Ramos (cell line): Measurements from ENCODE around the gene STOML1.

Experiments used
- in situ Hi-C: fragments of 300-500 bp; cut with MboI; formaldehyde crosslinking; loops from one replicate; pipeline ENCODE4 v1.14.3; 2022; ENCODE audit warnings: low sequenced_read_pairs; ENCODE audit not compliant: unreplicated experiment

Gene STOML1, protein sequence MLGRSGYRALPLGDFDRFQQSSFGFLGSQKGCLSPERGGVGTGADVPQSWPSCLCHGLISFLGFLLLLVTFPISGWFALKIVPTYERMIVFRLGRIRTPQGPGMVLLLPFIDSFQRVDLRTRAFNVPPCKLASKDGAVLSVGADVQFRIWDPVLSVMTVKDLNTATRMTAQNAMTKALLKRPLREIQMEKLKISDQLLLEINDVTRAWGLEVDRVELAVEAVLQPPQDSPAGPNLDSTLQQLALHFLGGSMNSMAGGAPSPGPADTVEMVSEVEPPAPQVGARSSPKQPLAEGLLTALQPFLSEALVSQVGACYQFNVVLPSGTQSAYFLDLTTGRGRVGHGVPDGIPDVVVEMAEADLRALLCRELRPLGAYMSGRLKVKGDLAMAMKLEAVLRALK

DNA sequence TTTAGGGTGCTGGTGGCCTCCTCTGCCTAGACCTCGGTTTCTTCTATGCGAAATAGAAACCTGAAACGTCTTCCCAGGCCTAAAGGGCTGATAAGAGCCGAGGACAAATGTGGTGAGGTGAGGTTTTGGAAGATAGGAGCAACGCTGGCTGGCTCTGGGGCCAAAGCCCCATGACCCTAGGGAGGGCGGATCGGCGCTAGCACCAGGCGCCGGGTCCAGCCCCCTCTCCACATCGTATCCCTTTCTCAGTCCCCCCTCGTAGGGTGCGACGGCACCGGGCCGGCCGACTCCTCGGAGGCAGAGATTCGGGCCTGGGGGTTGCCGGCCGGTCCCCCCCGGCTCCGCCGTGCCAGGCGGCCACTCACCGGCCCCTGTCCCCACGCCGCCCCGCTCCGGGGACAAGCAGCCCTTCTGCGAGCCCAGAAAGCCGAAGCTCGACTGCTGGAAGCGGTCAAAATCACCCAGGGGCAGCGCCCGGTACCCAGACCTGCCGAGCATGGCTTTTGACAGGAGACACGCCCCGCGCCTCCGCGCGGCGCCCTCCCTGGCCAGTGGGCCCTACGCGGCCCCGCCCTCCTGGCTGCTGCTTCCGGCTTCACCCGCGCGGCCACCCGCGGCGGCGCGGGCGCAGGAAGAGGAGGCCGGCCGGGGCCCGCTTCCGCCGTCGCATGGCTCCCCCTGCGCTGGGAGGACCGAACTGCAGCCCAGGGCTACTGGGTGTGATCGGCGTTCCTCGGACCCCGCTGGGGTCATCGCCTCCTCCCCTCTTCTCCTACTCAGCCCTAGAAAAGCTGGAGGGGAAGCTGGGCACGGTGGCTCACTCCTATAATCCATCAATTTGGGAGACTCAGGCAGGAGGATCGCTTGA is at the start of gene STOML1:
Gene STOML1, minus strand, starts transcription at position 570 of the 868 bp plus-strand sequence. Its CDS starts 72 bp downstream, at position 498.
- in situ Hi-C loops: no loop called here

DNA sequence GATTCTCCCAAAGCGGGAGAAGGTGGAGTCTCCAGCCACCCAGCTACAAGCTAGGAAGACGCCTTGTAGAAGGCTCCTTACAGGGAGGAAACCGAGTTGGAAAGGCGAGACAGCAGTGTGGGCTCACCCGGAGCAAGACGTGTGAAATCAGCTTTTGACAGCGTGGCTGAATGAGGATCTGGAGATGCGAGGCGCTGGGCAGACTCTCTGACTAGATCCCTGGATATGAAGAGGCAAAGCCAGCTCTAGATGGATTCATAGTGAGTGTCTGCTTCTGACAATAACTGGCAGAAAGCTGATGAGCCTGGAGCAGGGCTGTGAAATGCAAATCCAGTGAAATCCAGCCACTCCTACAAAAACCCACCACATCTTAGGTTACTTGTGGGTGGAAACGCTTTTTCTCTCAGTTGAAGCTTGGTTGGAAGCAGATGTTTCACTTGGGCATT is 49.2 kb upstream of the STOML1 start:
- in situ Hi-C loops: no loop called here

DNA sequence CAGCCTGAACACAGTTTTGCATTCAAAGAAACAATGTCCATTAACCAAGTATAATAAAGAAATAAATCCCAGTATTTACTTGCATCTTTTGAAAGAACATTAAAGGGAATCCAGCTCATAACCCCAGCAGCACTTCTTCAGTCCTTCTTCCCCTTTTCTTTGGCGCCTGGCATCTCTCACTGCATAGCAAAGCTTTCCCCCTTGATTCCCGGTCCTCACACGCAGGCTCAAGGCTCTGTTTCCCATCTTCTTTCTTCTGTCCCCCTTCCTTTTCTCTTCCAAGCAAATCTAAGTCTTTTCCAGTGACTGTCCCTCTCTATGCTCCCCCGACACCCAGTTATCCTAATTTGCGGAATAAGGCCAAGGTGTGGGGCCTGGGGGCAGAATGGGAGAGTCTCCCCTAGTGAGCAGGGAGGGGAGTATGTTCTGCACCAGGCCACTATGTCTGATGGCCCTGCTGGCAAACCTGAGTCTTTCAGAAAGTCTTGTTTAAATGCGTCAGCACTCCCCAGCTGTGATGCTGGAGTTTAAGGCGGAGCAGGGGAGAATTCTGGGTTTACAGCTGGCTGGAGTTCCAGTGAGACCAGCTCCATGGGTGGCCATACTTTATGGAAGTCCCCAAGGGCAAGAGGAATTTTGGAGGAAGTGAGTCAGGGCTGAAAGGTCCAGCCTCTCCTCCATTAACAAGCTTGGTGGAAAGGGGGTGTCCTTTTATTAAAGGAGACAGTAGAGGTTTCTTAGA is 48.2 kb upstream of the STOML1 start:
- in situ Hi-C loops: no loop called here

DNA sequence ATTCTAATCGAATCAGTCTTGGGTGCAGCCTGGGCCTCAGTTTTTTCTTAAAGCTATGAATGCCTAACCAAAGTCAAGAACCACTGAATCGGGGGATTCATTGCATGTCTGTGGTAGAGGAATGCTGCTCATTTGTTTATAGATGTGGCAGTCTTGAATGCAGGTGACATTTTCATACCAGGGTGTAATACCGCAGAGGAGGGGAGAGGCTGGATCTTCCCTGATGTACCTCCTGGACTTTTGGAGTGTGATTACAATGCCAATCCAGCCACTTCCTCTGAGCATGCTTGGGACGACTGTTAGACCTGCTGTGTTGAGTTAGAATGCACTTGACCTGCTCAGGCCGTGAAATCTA is 47.5 kb upstream of the STOML1 start:
- in situ Hi-C loops: no loop called here

DNA sequence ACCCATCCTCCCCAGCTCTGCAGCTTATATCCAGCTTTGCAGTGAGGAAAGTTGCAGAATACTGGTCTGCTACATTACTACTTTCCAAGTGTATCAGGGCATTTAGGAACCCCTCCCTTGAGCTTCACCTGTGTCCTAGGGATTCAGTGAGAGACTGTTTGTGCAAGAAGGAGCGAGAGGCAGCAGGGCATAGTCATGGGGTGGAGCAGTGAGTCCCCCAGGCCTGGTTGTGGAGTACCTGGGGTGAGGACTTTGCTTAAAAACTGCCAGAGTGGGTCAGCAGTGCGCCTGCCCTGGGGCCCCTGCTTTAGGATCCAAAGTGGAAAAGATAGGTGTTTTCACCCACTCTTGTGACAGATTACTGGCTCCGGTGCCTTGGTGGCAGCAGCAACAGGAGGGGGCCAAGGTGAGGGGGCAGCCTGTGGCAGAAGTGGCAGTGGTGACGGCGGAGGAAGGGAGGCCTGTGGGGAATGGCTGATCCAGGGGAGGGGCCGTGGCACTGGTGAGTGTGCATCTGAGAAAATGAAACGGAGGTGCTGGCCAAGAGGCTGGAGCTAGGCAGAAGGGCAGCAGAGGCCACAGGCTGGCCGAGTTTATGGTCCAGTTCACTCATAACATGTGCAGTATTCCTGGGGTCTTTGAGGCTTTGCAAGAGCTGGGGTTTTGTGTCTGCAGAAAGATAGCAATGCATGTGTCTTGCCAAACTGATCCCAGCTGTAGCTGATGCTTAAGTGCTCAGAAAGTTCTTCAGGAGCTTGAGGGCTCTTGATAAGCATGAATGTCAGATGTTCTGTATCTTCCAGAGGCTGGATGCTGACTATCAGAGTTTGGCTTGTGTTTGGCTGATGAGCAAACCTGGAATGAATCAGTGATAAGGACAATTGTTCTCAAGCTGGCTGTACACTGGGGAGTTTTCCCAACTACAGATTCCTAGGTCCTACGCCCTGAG is 46.9 kb upstream of the STOML1 start:
- in situ Hi-C loops: no loop called here

DNA sequence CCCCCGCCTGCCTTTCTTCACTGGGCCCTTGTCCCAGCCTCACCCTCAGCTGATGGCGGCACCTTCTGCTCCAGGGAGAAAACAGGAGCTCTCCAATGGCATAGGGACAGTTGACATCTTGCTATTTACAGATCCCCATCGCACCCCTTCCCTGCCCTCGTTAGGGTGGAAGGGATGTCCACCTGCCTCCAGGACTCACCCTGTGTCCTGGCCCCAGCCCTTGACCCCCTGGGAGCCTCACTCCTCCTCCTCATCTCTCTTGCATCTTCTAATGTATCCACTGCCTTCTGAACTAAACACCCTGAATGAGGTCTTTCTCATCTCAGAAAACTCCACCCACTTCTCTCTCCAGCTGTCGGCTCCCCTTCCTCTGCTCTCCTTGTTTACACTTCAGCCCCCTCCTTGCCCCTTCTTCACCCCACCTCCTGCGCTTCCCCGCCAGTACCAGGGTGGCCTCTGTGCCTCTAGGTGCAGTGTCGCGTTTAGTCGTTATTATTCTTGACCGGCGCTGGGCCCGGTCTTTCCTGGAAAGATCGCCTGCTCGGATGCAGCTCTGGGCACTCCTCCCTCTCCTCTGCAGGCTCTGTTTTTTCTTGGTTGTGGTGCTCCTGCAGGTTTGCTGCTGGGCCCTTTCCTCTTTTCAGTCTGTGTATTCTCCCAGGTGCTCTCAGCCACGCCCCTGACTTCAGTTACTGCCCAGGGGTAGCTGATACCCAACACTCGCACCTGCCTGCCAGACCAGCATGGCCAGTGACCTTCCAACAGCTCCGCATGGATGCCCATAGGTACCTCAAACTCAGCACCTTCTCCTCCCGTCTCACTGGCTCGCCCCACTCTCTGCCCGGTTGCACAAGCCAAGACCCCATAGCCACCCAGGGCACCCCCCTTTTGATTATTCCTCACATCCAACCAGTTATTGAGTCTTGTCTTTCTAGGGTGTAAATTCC is 45.3 kb upstream of the STOML1 start:
- in situ Hi-C loops: no loop called here

DNA sequence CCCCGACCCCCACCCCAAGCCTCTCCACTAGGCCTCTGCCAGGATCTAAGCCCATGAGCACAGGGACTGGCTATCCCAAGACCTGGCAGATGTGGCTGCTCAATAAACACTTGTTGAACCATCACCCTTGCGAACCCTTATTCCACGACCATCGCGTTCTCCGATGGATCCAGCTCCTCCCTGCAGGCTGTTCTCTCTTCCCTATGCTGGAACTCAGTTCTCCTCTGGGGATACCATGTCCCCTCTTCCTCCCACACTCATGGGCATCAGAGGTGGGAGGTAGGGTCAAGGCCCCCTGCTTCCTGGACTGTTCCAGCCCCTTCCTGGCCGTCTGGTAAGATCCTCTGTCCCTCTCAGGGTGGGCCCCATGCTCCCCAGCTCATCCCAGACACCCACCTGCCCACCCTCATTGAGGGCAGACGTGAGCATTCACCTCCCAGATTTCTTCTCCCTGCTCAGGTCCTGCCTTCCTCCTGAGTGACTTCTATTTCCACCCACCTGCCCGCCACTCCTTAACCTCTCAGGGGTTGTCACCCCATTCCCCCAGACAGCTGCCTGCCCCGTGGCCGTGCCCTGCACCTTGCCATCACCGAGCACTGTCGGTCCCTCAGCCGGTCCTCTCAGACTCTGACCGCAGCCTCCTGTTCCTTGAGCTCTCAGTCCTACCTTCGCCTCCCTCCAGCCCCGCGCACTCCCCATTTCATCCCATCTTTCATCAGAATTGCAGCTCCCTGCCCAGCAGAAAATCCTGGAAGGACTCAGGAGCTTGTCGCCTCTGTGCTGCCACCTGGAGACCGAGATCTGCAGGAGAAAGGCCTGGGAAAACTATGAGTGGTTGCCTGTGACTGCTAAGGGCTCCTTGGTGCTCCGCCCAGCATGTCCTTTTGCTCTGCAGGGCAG is 44.4 kb upstream of the STOML1 start:
- in situ Hi-C loops: no loop called here

DNA sequence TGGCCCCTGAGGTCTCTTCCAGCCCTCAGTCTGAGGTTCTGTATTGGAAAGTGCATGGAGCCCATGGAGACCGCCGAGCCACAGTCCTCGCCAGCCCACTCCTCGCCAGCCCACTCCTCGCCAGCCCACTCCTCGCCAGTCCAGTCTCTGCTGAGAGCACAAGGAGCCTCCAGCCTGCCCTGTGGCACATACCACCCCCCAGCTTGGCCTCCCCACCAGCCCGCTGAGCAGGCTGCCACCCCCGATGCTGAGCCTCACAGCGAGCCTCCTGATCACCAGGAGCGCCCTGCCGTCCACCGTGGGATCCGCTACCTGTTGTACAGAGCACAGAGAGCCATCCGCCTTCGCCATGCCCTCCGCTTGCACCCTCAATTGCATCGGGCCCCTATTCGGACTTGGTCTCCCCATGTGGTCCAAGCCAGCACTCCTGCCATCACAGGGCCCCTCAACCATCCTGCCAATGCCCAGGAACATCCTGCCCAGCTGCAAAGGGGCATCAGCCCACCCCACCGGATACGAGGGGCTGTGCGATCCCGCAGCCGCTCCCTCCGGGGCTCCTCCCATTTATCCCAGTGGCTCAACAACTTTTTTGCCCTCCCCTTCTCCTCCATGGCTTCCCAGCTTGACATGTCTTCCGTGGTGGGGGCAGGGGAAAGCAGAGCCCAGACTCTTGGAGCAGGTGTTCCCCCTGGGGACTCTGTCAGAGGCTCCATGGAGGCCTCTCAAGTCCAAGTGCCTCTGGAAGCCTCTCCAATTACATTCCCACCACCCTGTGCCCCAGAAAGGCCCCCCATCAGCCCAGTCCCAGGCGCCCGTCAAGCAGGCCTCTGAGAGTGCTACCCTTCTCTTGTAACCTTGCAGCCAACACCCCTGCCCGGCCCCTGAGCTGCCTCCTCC is 43.3 kb upstream of the STOML1 start:
- in situ Hi-C loops: no loop called here

DNA sequence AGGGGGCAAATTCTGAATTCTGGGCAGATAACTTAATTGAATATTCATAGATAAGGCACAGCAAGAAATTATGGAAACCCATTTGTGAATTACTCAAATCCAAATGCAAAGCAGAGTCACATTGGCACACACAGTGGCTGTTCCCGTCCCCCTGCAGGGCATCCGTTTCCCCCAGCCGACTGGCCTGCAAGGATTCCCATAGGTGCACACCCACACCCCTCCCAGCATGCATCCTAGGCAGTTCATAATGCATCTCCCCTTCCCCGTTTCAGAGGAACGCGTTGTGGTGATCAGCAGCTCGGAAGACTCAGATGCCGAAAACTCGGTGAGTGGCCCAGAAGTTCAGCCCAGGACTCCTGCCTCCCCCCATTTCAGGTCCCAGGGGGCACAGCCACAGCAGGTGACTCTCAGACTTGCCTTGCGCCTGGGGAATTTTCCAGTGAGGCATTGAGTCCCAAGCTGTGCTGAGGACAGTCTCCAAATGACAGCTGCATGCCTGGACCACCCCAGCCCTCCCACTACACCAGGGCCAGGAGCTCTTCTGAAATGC is 42.2 kb upstream of the STOML1 start:
- in situ Hi-C loops: no loop called here

DNA sequence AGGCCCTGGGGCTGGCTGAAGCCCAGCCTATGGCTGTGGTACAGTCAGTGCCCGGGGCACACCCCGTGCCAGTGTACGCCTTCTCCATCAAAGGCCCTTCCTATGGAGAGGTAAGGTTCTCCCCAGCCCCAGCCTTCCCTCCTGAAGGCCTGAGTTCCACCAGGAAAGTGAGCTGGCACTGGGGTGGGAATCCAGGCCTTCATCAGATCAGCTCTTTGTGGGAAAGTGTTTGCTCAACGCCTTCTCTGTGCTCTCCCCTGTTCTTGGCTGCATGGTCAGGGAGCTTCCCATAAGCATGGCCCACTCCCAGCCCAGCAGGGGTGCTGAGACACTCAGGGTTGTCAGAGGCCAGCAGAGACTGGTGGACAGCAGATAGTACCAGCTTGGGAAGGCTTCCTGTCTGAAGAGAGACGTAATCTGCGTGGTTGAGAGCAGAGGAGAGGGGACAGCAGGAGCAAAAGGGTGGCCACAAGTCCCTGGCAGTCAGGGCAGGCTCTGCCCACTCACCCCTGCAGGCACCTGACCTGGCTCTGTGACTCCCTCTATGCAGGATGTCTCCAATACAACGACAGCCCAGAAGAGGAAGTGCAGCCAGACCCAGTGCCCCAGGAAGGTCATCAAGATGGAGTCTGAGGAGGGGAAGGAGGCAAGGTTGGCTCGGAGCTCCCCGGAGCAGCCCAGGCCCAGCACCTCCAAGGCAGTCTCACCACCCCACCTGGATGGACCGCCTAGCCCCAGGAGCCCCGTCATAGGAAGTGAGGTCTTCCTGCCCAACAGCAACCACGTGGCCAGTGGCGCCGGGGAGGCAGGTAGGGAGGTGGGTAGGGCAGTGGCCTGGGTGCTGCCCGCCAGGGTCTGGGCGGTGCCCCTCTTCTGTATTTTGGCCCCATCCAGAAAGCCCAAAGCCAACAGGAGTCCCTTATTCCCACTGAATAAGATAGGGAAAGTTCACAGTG is 40.8 kb upstream of the STOML1 start:
- in situ Hi-C loops: no loop called here

DNA sequence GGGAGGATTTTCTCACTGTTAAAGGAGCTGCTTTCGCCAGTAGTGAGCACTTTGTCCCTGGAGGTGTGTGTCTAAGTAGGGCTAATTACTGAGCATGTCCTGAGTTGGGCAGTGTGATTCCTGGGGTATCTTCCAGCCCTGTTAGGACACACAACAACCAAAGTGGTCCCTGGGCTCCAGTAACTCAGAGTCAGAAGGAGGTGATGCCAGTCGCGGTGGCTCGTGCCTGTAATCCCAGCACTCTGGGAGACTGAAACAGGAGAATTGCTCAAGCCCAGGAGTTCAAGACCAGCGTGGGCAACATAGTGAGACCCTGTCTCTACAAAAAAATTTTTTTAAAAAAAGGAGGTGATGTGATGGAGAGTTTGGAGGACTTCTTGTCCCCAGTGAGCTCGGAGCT is 40.0 kb upstream of the STOML1 start:
- in situ Hi-C loops: no loop called here

DNA sequence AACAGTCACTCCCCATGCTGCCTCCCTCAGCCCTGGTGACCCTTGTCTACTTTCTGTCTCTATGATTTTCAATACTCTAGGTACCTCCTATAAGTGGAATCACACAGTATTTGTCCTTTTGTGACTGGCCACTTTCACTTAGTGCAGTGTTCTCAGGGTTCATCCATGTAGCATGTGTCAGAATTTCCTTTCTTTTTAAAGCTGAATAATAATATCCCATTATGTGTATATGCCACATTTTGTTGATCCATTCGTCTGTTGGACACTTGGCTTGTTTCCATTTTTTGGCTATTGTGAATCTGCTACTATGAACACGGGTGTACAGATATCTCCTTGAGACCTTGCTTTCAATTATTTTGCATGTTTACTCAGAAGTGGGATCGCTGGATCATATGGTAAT is 36.6 kb upstream of the STOML1 start:
- in situ Hi-C loops: no loop called here

DNA sequence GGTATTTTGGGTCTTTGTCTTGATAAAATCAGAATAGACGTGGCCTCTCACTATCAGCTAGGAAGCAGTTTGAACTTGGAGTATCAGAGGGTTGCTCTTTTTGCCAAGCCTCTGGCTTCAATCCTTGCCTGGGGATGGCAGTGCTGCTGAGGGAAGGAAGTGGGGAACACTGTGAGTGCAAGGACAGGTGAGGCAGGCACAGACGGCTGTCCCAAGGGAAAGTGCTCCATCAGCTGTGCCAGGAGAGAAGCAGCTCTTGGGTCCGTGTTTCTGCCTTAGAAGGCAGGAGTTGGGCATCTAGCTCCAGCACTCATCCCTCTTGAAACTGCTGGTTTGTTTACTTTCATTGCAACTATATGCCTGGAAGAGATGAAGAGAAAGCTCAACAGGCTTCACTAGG is 35.6 kb upstream of the STOML1 start:
- in situ Hi-C loops: no loop called here

DNA sequence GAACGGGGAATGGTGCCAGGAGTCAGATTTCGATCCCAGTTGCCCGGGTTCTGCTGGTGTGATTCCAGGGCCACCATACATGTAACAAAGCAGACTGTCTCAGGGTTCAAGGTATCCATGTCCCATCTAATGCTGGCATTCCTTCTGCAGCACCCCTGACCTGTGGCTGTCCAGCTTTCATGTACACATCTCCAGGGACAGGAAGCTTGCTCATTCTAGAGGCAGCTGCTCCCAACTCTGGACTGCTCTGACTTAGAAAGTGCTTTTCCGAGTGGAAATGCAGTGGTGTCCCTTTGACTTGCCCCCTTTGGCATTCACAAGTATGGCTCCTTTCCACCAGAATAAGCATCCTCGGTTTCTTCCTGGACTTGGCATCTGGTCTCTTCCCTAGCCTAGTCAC is 33.3 kb upstream of the STOML1 start:
- in situ Hi-C loops: no loop called here

DNA sequence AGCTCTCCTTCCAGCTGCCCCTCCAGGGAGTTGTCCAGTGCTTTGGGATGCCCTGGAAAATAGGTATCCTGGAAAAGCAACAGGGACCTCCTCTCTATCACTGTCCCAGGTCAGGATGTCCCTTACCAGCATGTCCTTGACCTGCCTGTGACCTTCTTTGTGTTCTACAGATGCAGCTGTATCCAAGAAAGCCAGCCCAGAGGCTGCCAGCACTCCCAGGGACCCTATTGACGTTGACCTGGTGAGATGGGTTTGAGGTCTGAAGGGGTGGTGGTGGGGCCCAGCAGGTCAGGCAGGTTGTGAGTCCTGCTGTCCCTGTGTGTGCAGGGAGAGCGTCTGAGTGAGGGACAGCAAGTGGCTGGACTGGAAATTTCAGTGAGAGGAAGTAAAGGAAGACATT is 32.6 kb upstream of the STOML1 start:
- in situ Hi-C loops: no loop called here
